Ascending aorta (tissue), 2 donors: Measurements from ENCODE around the gene C2CD2L. TPM values are rescaled to one million over a fixed set of nuclear protein-coding genes. Genes with fewer than 3 reads are reported as not detected.

Source experiments
- DNase-seq, 2 donors: peaks; one replicate each; pipeline ENCODE4 v3.0.0-alpha.2; 2019; ENCODE audit warnings: low spot score in 2 of 2
- H3K27ac ChIP-seq, 2 donors: fragments of 200-600 bp; sonication (generic); one replicate each; pipeline ENCODE4 v1.5.1; 2016 to 2017; ENCODE audit warnings: mild to moderate bottlenecking in 1 of 2
- H3K27me3 ChIP-seq: fragments of 200-600 bp; sonication (generic); one replicate; pipeline ENCODE4 v1.5.1; 2017
- H3K36me3 ChIP-seq, 2 donors: fragments of 200-600 bp; sonication (generic); one replicate each; pipeline ENCODE4 v1.5.1; 2016
- H3K4me1 ChIP-seq, 2 donors: fragments of 200-600 bp; sonication (generic); one replicate each; pipeline ENCODE4 v1.5.1; 2016 to 2017; ENCODE audit warnings: mild to moderate bottlenecking in 1 of 2
- H3K4me3 ChIP-seq, 2 donors: fragments of 200-600 bp; sonication (generic); one replicate each; pipeline ENCODE4 v1.5.1; 2016 to 2017; ENCODE audit warnings: mild to moderate bottlenecking in 1 of 2
- H3K9me3 ChIP-seq, 2 donors: fragments of 200-600 bp; sonication (generic); one replicate each; pipeline ENCODE4 v1.5.1; 2016
- intact Hi-C: fragments of 100-400 bp; cut with DNase I; formaldehyde crosslinking; loops from one replicate; pipeline ENCODE4 v1.15.1; 2023
- total RNA-seq: library from RNA; depleted of rRNA; stranded (reverse); fragments of >200 nt; gene quantifications from one replicate; pipeline ENCODE4 v1.1.0, GENCODE V29; 2016
- TF ChIP-seq, protein P1 (sequence below), 3 experiments: fragments of 200-600 bp in 2 of 3; fragments of 450-650 bp in 1 of 3; sonication (generic) in 2 of 3; IDR thresholded peaks; one replicate each; pipeline ENCODE4 v1.5.1; 2016 to 2019; ENCODE audit warnings: antibody characterized with exemption in 3 of 3, mild to moderate bottlenecking in 1 of 3, moderate library complexity in 1 of 3

C2CD2L gene
- total RNA-seq, 1 donor from 2014 or later = 16.7 TPM

DNA sequence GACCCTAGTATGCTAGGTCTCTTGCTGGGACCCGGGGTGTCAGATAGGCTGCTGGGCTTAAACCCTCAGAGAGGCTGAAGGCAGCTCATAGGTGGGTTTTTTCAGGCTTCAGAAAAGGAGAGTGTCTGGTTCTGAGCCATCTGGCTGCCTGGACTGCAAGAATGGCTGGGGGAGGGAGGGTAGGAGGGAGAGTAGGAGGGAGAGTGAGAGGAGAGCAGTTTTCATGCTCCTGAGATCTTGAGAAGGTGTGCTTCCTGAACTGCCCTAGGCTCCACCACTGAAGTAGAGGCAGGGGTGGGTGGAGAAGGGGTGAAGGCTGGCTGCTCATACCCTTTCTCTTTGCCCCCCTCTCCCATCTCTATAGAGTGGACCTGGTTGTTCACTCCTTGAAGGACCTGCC is 17.8 kb upstream of the C2CD2L start:
- H3K4me3 ChIP-seq = no peak overlapping the region
- H3K9me3 ChIP-seq = no peaks in the 10 kb centered on the region
- peaks cover 18 to 30% of the 10 kb centered on the region in 2 donors for H3K4me1 ChIP-seq
- no peak for DNase-seq
- H3K36me3 ChIP-seq = no peaks in the 10 kb centered on the region
- TF ChIP-seq, protein P1, sequence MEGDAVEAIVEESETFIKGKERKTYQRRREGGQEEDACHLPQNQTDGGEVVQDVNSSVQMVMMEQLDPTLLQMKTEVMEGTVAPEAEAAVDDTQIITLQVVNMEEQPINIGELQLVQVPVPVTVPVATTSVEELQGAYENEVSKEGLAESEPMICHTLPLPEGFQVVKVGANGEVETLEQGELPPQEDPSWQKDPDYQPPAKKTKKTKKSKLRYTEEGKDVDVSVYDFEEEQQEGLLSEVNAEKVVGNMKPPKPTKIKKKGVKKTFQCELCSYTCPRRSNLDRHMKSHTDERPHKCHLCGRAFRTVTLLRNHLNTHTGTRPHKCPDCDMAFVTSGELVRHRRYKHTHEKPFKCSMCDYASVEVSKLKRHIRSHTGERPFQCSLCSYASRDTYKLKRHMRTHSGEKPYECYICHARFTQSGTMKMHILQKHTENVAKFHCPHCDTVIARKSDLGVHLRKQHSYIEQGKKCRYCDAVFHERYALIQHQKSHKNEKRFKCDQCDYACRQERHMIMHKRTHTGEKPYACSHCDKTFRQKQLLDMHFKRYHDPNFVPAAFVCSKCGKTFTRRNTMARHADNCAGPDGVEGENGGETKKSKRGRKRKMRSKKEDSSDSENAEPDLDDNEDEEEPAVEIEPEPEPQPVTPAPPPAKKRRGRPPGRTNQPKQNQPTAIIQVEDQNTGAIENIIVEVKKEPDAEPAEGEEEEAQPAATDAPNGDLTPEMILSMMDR (IDR thresholded peaks at IDR 0.05) = no peak
- H3K27ac ChIP-seq = no peak overlapping the region
- intact Hi-C loops = loop anchor here (10.0 kb wide), 1 partner anchor 515 kb away; the partner anchor contains the start of gene ARCN1
- no peaks in the 10 kb centered on the region for H3K27me3 ChIP-seq

DNA sequence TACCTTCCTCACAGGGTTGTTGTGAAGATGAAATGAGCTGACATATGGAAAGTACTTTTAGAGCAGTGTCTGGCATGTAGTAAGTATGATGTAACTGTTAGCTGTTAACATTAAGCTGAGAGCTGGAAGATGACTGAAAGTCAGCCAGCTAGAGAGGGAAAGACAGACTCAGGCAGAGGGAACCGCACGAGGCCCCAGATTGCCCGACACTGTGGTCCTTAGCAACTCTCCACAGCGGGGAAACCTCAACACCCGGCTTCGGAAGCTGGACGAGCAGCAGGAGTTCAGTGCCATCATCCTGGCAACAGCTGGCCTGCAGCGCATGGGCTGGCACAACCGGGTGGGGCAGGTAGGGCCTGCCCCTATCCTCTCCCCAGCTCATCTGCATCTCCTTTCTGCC is 16.0 kb upstream of the C2CD2L start:
- Histone ChIP-seq H3K9me3 (no peaks in the 10 kb centered on the region), H3K4me1 (peaks cover 15 to 24% of the 10 kb centered on the region in 2 donors), H3K27me3 (no peaks in the 10 kb centered on the region), H3K4me3 (no peak overlapping the region), H3K27ac (no peak overlapping the region), H3K36me3 (no peaks in the 10 kb centered on the region)
- DNase-seq = no peak
- TF ChIP-seq, protein P1 (IDR thresholded peaks at IDR 0.05) = no peak
- intact Hi-C loops = no loop called here

DNA sequence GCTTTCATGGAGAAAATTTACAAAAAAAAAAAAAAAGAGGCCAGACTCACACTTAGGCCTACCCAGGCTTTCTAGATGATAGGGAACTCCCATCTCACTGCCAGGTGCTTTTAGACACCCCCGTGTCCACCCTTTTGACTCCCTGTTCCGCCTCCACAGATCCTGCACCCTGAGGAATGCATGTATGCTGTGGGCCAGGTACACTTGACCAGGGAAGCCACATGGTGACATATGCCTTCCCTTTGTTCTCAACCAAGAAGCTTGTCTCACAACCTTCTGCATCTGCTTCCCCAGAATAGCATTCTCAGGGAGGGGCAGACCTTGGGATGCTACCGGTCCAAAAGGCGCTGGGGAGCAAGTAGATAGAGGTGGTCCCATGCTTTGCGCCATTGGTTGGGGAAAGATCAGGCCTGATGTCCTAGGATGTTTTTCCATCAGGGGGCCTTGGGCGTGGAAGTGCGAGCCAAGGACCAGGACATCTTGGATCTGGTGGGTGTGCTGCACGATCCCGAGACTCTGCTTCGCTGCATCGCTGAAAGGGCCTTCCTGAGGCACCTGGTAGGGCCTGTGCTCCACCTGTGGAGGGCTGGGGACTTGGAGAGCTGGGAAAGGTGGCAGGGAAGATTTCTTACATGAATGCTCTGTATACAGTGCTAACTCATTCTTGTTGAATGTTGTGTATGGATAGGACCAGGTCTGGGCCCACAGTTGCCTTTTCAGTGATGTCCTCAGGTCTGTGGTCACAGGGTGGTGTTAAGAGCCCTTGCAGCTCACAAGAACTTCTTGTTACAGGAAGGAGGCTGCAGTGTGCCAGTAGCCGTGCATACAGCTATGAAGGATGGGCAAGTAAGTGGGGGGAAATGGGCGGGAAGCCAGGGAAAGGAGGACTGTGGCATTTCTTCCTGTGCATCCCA is 14.9 kb upstream of the C2CD2L start:
- Histone ChIP-seq H3K4me1 (peaks cover 15 to 24% of the 10 kb centered on the region in 2 donors), H3K27me3 (no peaks in the 10 kb centered on the region), H3K9me3 (no peaks in the 10 kb centered on the region), H3K4me3 (peak overlapping the region in 1 of 2 donors; percentile 89), H3K27ac (peak overlapping the region; percentile 21 to 96), H3K36me3 (peaks cover 7% of the 10 kb centered on the region in 2 donors)
- no peak for DNase-seq
- intact Hi-C loops = no loop called here
- TF ChIP-seq, protein P1 (IDR thresholded peaks at IDR 0.05) = no peak

DNA sequence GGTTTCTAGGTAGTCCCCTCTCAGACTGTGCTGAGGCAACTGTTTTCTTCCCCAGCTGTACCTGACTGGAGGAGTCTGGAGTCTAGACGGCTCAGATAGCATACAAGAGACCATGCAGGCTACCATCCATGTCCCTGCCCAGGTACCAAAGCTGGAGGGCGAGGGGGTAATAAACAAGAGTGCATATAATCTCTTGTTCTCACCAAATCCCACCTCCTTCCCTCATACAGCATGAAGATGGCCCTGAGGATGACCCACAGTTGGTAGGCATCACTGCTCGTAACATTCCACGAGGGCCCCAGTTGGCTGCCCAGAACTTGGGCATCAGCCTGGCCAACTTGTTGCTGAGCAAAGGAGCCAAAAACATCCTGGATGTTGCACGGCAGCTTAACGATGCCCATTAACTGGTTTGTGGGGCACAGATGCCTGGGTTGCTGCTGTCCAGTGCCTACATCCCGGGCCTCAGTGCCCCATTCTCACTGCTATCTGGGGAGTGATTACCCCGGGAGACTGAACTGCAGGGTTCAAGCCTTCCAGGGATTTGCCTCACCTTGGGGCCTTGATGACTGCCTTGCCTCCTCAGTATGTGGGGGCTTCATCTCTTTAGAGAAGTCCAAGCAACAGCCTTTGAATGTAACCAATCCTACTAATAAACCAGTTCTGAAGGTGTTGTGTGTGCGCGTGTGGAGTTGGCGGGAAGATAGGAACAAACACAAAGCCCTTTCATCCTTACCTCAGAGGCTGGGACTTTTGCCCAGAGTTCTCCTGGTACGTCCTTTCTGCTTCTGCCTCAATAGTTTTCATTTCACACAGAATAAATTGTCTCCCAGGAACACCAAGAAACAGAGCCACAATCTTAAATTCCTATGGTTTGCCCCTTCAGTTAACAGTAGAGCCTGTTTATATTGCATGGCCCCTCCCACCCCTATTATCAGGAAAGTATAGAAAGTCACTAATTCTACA is 14.0 kb upstream of the C2CD2L start:
- Histone ChIP-seq H3K36me3 (peaks cover 16 to 17% of the 10 kb centered on the region in 2 donors), H3K9me3 (no peaks in the 10 kb centered on the region), H3K27me3 (no peaks in the 10 kb centered on the region), H3K4me1 (peaks cover 15 to 24% of the 10 kb centered on the region in 2 donors), H3K4me3 (peak overlapping the region; percentile 89 to 98), H3K27ac (peak overlapping the region; percentile 96 to 97)
- DNase-seq = no peak
- intact Hi-C loops = no loop called here
- TF ChIP-seq, protein P1 (IDR thresholded peaks at IDR 0.05) = no peak
